ENCODE results near the gene ZNF652. TPM values are rescaled to one million over a fixed set of nuclear protein-coding genes. Genes with fewer than 3 reads are reported as not detected.

Gene ZNF652
- total RNA-seq, 1 experiment from 2014 or later, result 92.6 TPM

- intact Hi-C loops (cut with micrococcal nuclease; ENCODE audit: unreplicated experiment), result no loop called here
- no peak overlapping the region for H3K4me3 ChIP-seq (ENCODE audit: low read depth, low read length)
- Mint-ChIP-seq H3K4me1 (ENCODE audit: low read depth, unreplicated experiment) (no peaks in the 10 kb centered on the region), H3K4me3 (ENCODE audit: unreplicated experiment) (no peak overlapping the region), H3K9me3 (ENCODE audit: unreplicated experiment) (no peaks in the 10 kb centered on the region), H3K27me3 (ENCODE audit: insufficient read depth, unreplicated experiment) (no peaks in the 10 kb centered on the region), H3K36me3 (ENCODE audit: insufficient read depth, unreplicated experiment) (no peaks in the 10 kb centered on the region), H3K27ac (ENCODE audit: unreplicated experiment) (no peak overlapping the region)
- H3K4me1 ChIP-seq, result no peaks in the 10 kb centered on the region
- H3K27me3 ChIP-seq (replicated peaks; ENCODE audit: control insufficient read depth, insufficient read depth, low read length), result no peaks in the 10 kb centered on the region
- no TSS peak for BruUV-seq (replicated peaks)
- no peaks in the 10 kb centered on the region for H3K9me3 ChIP-seq
- no peaks in the 10 kb centered on the region for H3K36me3 ChIP-seq (ENCODE audit: control insufficient read depth, insufficient read depth, low read length)
- ChIA-PET CTCF (no interaction called here), POLR2A (interaction anchor here (0.6 kb wide), 1 partner anchor 919 kb away, joined by 7 read pairs; no protein-coding TSS in a partner anchor)
- DNase-seq, result no peak
- no peak for TF ChIP-seq CTCF (IDR thresholded peaks at IDR 0.05; ENCODE audit: insufficient read depth in 1 of 2, low read depth in 1 of 2, low read length in 1 of 2, severe bottlenecking in 1 of 2, unreplicated experiment in 1 of 2)
Observed at GRCh38 chr17:49255125-49255524, 106.9 kb downstream of the ZNF652 start.

GRCh38 chr17:49254066-49254465 is 108.0 kb downstream of the ZNF652 start:
- Mint-ChIP-seq H3K9me3 (ENCODE audit: unreplicated experiment) (no peaks in the 10 kb centered on the region), H3K27me3 (ENCODE audit: insufficient read depth, unreplicated experiment) (no peaks in the 10 kb centered on the region), H3K36me3 (ENCODE audit: insufficient read depth, unreplicated experiment) (no peaks in the 10 kb centered on the region), H3K4me1 (ENCODE audit: low read depth, unreplicated experiment) (no peaks in the 10 kb centered on the region), H3K4me3 (ENCODE audit: unreplicated experiment) (no peak overlapping the region), H3K27ac (ENCODE audit: unreplicated experiment) (no peak overlapping the region)
- H3K27me3 ChIP-seq (replicated peaks; ENCODE audit: control insufficient read depth, insufficient read depth, low read length), result no peaks in the 10 kb centered on the region
- peak in 1 of 2 experiments; percentile 25 for TF ChIP-seq CTCF (IDR thresholded peaks at IDR 0.05; ENCODE audit: insufficient read depth in 1 of 2, low read depth in 1 of 2, low read length in 1 of 2, severe bottlenecking in 1 of 2, unreplicated experiment in 1 of 2)
- no peaks in the 10 kb centered on the region for H3K36me3 ChIP-seq (ENCODE audit: control insufficient read depth, insufficient read depth, low read length)
- no peak overlapping the region for H3K4me3 ChIP-seq (ENCODE audit: low read depth, low read length)
- ChIA-PET CTCF (interaction anchor here (0.6 to 1.5 kb wide), 6 partner anchors 14 to 85 kb away, joined by 3 to 5 read pairs (median 4); no protein-coding TSS in a partner anchor), POLR2A (interaction anchor here (0.5 kb wide), 1 partner anchor 11 kb away, joined by 4 read pairs; no protein-coding TSS in a partner anchor)
- BruUV-seq (replicated peaks), result no TSS peak
- H3K9me3 ChIP-seq, result no peaks in the 10 kb centered on the region
- intact Hi-C loops (cut with micrococcal nuclease; ENCODE audit: unreplicated experiment), result no loop called here
- no peak for DNase-seq
- no peaks in the 10 kb centered on the region for H3K4me1 ChIP-seq

GRCh38 chr17:49252148-49252695 is 109.8 kb downstream of the ZNF652 start:
- no peaks in the 10 kb centered on the region for H3K27me3 ChIP-seq (replicated peaks; ENCODE audit: control insufficient read depth, insufficient read depth, low read length)
- intact Hi-C loops (cut with micrococcal nuclease; ENCODE audit: unreplicated experiment), result no loop called here
- ChIA-PET CTCF (interaction anchor here (0.5 to 0.6 kb wide), 2 partner anchors 110 to 1712 kb away, joined by 3 to 4 read pairs; no protein-coding TSS in a partner anchor), POLR2A (no interaction called here)
- H3K36me3 ChIP-seq (ENCODE audit: control insufficient read depth, insufficient read depth, low read length), result no peaks in the 10 kb centered on the region
- Mint-ChIP-seq H3K4me3 (ENCODE audit: unreplicated experiment) (no peak overlapping the region), H3K9me3 (ENCODE audit: unreplicated experiment) (no peaks in the 10 kb centered on the region), H3K27me3 (ENCODE audit: insufficient read depth, unreplicated experiment) (no peaks in the 10 kb centered on the region), H3K4me1 (ENCODE audit: low read depth, unreplicated experiment) (no peaks in the 10 kb centered on the region), H3K27ac (ENCODE audit: unreplicated experiment) (no peak overlapping the region), H3K36me3 (ENCODE audit: insufficient read depth, unreplicated experiment) (no peaks in the 10 kb centered on the region)
- TF ChIP-seq CTCF (IDR thresholded peaks at IDR 0.05; ENCODE audit: insufficient read depth in 1 of 2, low read depth in 1 of 2, low read length in 1 of 2, severe bottlenecking in 1 of 2, unreplicated experiment in 1 of 2), result peak; percentile 7 to 45
- H3K4me3 ChIP-seq (ENCODE audit: low read depth, low read length), result no peak overlapping the region
- peak; percentile 51 to 67 for DNase-seq
- BruUV-seq (replicated peaks), result no TSS peak
- no peaks in the 10 kb centered on the region for H3K9me3 ChIP-seq
- no peaks in the 10 kb centered on the region for H3K4me1 ChIP-seq
